LNCaP clone FGC (cell line): ENCODE data around the gene KPTN.
A peak's percentile ranks its signal among the peaks of the same experiment; 100 is the strongest.

Experiments used
- DNase-seq: peaks from one replicate; pipeline ENCODE4 v3.0.0-alpha.2; 2011; ENCODE audit warnings: low read depth
- H3K4me3 ChIP-seq: 2 replicates; pipeline ENCODE4 v1.5.1; 2011; ENCODE audit warnings: mild to moderate bottlenecking, low read depth, low read length, control low read depth
- TF ChIP-seq, protein P1 (sequence below): IDR thresholded peaks from 2 replicates; pipeline ENCODE4 v1.5.1; 2012; ENCODE audit warnings: mild to moderate bottlenecking; ENCODE audit not compliant: control insufficient read depth, insufficient read depth; ENCODE audit errors: extremely low read depth

The KPTN gene

GRCh38 chr19:47483800-47484690 is at the start of gene KPTN:
TSS of gene KPTN (minus strand) at chr19:47484219. CDS start at chr19:47484160, 59 bp downstream.
- TF ChIP-seq, protein P1, sequence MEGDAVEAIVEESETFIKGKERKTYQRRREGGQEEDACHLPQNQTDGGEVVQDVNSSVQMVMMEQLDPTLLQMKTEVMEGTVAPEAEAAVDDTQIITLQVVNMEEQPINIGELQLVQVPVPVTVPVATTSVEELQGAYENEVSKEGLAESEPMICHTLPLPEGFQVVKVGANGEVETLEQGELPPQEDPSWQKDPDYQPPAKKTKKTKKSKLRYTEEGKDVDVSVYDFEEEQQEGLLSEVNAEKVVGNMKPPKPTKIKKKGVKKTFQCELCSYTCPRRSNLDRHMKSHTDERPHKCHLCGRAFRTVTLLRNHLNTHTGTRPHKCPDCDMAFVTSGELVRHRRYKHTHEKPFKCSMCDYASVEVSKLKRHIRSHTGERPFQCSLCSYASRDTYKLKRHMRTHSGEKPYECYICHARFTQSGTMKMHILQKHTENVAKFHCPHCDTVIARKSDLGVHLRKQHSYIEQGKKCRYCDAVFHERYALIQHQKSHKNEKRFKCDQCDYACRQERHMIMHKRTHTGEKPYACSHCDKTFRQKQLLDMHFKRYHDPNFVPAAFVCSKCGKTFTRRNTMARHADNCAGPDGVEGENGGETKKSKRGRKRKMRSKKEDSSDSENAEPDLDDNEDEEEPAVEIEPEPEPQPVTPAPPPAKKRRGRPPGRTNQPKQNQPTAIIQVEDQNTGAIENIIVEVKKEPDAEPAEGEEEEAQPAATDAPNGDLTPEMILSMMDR: peak; percentile 72
- peak; percentile 45 for DNase-seq
- peak within 1 kb of the TSS; percentile 61 for H3K4me3 ChIP-seq

- no peak overlapping the region for H3K4me3 ChIP-seq
- no peak for DNase-seq
- TF ChIP-seq, protein P1: no peak
Observed at GRCh38 chr19:47531640-47532387, 47.8 kb upstream of the KPTN start.

GRCh38 chr19:47529018-47529742 is 45.2 kb upstream of the KPTN start:
- TF ChIP-seq, protein P1: no peak
- H3K4me3 ChIP-seq: no peak overlapping the region
- no peak for DNase-seq

GRCh38 chr19:47526798-47527197 is 42.8 kb upstream of the KPTN start:
- DNase-seq: no peak
- no peak overlapping the region for H3K4me3 ChIP-seq
- TF ChIP-seq, protein P1: no peak

DNA sequence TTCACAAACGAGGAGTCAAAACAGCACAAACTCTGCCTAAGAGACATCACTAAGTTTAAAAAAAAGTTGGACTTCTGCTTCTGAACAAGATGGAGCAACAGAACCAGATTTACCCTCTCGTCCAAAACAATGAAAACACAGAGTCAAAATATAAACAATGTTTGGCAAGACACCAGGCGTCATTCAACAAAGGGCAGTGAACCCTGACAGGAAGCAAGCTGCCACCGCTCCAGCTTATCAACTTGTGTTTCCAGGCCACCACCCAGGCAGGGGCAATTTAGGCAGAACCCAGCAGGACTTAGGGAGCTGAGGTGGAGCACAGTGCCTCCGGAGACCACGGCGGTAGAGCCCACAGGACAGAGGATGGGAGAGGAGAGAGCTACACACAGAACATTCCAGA is 39.5 kb upstream of the KPTN start:
- no peak for DNase-seq
- H3K4me3 ChIP-seq: no peak overlapping the region
- TF ChIP-seq, protein P1: no peak

DNA sequence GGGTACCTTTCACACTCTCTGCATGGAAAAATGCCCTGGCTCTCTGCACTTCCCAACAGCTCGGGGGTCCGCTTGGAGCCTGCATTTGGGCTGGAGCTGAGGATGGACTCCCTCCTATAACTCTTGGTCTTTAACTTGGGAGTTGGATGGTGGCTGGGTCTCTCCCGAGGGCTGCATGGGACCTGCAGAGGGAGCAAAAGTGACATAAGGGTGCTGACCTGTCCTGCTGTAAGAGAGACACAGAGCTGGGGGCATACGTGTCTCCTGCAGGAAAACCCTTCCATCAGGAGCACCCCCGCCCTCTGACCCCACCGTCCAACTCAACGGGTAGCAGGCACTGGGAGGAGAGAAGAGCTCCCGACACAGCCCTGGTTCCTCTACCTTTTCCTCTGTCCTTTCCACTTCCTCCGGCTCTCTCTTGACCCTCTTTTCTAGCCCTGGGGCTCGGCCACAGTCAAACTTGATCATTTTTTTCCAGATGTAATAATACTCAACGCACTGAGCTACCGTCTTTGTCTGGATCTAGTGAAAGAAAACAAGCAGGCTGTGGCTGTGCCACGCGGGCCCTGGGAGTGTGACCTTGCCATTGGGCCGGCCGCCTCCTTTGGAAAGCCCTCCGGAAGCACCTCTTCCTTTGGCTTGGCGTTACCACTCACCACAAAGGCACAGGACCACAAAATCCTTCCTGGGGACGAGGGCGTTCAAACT is 37.6 kb upstream of the KPTN start:
- TF ChIP-seq, protein P1: no peak
- no peak overlapping the region for H3K4me3 ChIP-seq
- no peak for DNase-seq
